K562 treated with DMSO at 1 percent for 48 hours (cell line): ENCODE data around the gene SCML2. TPM values are rescaled to one million over a fixed set of nuclear protein-coding genes. Genes with fewer than 3 reads are reported as not detected.

ENCODE experiments used
- total RNA-seq: library from RNA; unstranded; fragments of 300-600 nt; gene quantifications from 2 replicates; pipeline ENCODE4 v1.2.3, GENCODE V29; 2022; ENCODE audit warnings: low replicate concordance; ENCODE audit errors: extremely low read depth

SCML2 gene
- not detected in 2 replicates for total RNA-seq

GRCh38 chrX:18354369-18355223 is at the start of gene SCML2:
SCML2 (minus strand) TSS chrX:18354688; CDS start chrX:18334071, 20,617 bp downstream.

GRCh38 chrX:18220786-18221185 is 133.7 kb downstream of the SCML2 start, which contains the start of gene BEND2:
BEND2 (minus strand) TSS chrX:18220886; CDS start chrX:18220750, 136 bp downstream.

Other genes with a start within 250 kb of the SCML2 start
- gene BEND2, start 133.8 kb downstream of the SCML2 start, total RNA-seq = not detected in 2 replicates
- gene CDKL5, start 70.9 kb upstream of the SCML2 start, total RNA-seq = not detected in 2 replicates